WI38 (cell line): ENCODE data around the gene STUB1.

Experiments used
- H3K4me3 ChIP-seq: 2 replicates; pipeline ENCODE4 v1.5.1; 2011; ENCODE audit warnings: low read depth, mild to moderate bottlenecking, control low read depth, low read length
- CTCF ChIP-seq: IDR thresholded peaks from 2 replicates; pipeline ENCODE4 v1.5.1; 2012; ENCODE audit warnings: low read depth, mild to moderate bottlenecking, control low read depth, low read length

The STUB1 gene

GRCh38 chr16:652454-653305 lies 27.5 kb upstream of the STUB1 start:
- no peak for TF ChIP-seq CTCF
- no peak overlapping the region for H3K4me3 ChIP-seq

DNA sequence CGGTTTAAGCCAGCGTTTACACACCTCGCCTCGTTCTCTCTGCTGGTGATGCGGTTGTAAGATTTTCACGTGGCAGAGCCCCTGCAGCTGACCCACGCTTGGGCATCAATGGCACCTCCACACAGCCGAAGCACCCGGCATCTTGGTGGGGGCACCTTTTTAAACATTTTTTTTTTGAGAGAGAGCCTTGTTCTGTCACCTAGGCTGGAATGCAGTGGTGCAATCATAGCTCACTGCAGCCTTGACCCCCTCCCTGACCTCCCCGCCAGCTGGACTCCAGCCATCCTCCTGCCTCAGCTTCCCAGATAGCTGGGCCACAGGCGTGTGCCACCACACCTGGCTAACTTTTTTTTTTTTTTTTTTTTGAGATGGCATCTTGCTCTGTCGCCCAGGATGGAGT lies 26.2 kb upstream of the STUB1 start:
- no peak overlapping the region for H3K4me3 ChIP-seq
- no peak for TF ChIP-seq CTCF

DNA sequence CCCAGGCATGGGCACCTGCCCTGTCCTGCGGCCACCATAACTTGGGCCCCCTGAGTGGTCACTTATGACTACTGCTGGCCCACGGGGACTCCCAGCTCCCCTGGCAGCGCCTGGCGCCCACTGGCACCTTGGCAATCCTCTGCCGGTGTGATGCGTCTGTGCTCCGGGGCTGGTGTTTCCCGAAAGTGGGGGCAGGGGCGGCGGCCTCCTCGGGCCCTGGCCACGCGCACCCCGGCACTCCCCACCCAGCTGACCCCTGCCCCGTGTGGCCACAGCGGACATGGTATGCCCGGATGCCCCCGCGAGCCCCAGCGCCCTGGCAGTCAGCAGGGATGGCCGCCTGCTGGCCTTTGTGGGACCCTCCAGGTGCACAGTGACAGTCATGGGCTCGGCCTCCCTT lies 22.7 kb upstream of the STUB1 start:
- no peak for TF ChIP-seq CTCF
- H3K4me3 ChIP-seq, result no peak overlapping the region

GRCh38 chr16:658679-659571 lies 21.3 kb upstream of the STUB1 start:
- no peak for TF ChIP-seq CTCF
- no peak overlapping the region for H3K4me3 ChIP-seq

DNA sequence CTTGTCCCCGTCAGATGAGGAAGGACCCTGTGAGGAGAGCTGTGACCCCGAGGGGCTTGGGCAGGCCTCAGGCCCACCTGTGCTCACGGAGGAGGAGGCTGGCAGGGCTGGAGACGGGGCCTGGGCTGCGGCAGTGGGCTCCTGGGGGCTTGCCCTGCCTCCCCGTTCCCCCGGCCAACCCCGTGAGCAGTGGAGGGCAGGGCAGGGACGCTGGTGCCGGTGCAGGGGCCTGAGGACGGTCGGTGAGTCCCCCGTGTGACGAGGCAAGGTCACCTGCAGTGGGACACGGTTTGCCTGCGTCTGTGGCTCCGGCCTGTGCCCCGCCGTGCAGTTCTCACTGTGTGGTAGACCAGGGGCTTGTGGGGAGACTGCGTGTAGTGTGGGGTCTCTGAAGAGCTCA lies 20.6 kb upstream of the STUB1 start:
- H3K4me3 ChIP-seq, result no peak overlapping the region
- no peak for TF ChIP-seq CTCF

DNA sequence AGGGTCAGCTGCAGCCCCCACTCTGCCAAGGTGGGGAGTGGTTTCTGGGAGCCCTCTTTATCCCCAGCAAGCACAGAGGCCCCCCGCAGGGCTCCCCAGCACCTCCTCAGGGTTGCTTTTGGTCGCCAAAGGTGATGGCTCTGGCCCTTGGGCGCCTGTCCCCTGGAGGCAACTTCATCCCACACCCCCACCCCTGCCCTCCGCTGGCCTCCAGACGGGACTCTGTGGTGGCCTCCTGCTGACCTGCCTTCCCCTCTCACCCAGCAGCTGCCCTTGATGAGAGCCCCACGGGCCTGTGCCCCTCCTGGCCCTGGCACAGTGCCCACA lies 20.1 kb upstream of the STUB1 start:
- no peak for TF ChIP-seq CTCF
- H3K4me3 ChIP-seq, result no peak overlapping the region
